Embryonic facial prominence (tissue), 1 donor: ENCODE data around the gene IL19.
"Not testable (repeated sequence)": the region's sequence is repeated elsewhere in the genome, so short reads cannot be mapped to it uniquely, and the experiment has no call there.

ENCODE experiments used
- DNase-seq: peaks from one replicate; pipeline ENCODE4 v3.0.0-alpha.2; 2016; ENCODE audit errors: extremely low spot score

Gene IL19

GRCh38 chr1:206776229-206776628 is 5.7 kb downstream of the IL19 start:
- DNase-seq, result no peak

- DNase-seq, result no peak
These were observed 7.5 kb downstream of the IL19 start for GRCh38 chr1:206778031-206778430.

DNA sequence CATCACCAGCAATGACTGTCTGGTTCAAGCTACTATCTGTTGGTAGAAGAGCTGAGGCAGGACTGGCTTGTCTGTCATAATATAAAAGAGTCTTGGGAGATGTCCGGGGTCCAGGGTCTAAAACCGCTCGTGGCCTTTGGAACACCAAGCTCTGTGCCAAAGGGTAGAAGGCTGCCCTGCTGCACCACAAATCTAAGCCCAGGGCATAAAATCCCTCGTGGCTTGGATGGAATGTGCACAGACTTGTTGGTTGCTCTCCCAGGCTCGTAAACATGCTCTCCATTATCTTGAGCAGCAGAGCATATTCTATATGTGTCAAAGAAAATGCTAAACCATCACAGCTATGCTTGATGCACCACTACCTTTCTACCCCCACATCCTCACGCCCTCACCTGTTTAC is 8.3 kb downstream of the IL19 start:
- DNase-seq, result not testable (repeated sequence)

- no peak for DNase-seq
These were observed 9.1 kb downstream of the IL19 start for GRCh38 chr1:206779638-206780037.

DNA sequence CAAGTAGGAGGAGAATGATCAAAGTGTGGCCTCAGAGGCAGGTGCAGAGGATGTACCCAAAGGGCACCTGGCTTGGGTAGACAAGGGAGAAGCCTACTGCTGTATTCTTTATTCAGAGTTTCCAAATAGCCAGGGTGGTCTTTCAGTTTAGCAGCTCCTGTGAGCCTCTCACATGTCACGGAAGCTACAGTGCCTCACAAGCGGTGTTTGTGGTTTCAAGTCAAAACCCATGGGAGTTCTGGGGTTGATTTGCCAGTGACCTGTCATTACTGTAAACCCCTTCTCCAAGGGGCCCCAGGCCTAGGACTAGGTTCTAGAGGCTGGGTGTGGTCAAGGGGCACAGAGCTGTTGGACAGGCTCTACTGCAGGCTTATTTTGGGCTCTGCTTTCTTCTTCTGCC is 11.9 kb downstream of the IL19 start:
- no peak for DNase-seq

DNA sequence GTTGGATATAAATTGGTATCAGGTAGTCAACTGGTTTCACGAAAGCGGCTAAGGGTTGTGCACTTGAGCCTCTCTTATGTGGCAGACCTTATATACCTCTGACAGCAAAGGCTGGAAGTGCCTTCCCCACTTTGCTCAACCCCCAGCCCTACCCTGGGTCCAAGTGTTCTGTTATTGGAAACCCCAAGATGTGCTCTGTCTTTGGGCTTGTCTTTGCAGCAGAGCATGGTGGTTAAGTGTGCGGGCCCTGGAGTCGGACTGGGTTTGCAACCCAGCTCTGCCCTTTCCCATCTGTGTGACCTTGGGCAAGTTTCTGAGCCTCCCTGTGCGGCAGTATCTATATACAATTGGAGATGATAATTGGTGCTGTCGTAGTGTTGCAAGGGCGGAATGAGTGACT is 12.9 kb downstream of the IL19 start:
- no peak for DNase-seq

GRCh38 chr1:206784471-206784903 is 13.9 kb downstream of the IL19 start:
- DNase-seq, result no peak

DNA sequence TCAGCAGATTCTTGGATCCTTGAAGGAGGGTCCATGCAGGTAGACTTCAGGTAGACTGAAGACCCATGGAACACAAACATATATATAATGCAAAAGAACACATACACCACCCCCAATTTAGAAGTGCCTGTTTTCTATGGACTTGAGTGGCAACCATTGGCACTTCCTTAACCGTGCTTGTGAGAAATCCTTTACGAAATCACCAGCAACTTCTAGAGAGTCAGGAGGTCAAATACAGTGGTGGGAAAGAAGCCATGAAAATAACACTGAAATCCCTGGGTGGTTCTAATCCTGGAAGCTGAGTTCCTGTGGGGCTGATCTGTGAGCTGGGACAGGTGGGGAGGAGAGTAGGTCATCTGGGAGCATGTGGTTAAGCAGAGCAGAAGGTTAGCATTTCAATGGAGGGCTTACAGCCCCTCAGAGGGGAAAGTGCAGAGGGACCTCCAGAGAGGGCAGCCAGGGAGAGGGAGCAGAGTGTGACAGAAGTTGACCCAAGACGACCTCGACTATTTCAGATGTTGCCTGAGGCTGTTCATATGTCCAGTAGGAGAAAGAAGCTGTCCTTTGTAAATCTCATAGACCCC is 14.7 kb downstream of the IL19 start:
- no peak for DNase-seq

GRCh38 chr1:206786212-206786886 is 15.8 kb downstream of the IL19 start:
- no peak for DNase-seq

DNA sequence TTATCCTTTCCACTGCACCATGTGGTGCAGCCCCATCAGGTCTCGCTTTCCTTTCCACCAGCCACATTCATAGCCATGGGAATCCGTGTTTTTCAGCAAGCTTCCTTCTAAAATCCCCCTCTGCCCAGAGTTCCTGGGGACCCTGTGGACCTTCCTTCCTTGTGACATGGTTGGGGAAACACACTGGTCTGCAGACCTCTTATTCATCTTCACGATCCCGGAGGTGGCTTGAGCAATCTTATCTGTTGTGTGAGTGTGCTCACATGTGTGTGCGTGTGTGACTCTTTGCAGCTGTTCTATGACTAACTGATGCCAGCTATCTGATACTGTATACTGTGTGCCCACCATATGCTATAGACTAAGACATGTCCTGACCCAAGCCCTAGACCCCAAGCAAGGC is 17.3 kb downstream of the IL19 start:
- no peak for DNase-seq

GRCh38 chr1:206788487-206789050 is 18.0 kb downstream of the IL19 start:
- DNase-seq, result no peak

- no peak for DNase-seq
These were observed 20.1 kb downstream of the IL19 start for GRCh38 chr1:206790502-206791250.

- no peak for DNase-seq
These were observed 22.5 kb downstream of the IL19 start for GRCh38 chr1:206792939-206793607.

GRCh38 chr1:206793620-206794019 is 23.0 kb downstream of the IL19 start:
- no peak for DNase-seq

DNA sequence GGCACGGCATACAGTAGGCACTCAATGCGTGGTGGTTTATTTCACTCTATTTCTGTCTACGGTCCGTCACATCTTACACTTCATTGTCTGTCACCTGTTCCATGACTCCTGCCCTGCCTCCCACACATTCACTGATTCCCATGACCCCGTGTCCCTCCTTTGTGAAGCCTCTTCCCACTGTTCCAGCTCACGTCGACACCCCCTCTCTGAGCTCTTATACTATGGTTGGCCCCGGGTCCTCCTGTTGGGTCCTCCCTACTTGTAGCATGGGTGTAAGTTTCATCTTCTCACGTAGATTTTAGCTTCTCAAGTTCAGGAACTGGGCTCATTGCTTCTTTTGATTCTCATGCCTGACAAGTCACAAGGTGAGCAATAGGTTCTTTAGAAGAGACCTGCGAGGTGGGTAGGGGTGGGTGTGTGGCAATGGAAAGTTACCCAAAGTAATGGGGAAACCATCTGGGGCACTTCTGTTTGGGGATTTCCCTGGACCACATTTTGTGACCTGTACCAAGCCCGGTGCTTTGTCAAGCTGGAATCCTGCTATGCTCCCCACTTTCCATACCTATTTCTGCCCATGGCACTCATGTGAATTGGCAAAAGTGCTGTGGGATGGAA is 23.8 kb downstream of the IL19 start:
- no peak for DNase-seq

GRCh38 chr1:206796116-206796515 is 25.5 kb downstream of the IL19 start:
- DNase-seq, result no peak

GRCh38 chr1:206796981-206797402 is 26.4 kb downstream of the IL19 start:
- DNase-seq, result no peak

GRCh38 chr1:206797534-206798383 is 27.2 kb downstream of the IL19 start:
- DNase-seq, result no peak

GRCh38 chr1:206798384-206798996 is 27.9 kb downstream of the IL19 start:
- DNase-seq, result no peak

GRCh38 chr1:206799311-206799710 is 28.7 kb downstream of the IL19 start:
- no peak for DNase-seq
